ENCODE data around the gene EFNA3. TPM values are rescaled to one million over a fixed set of nuclear protein-coding genes. Genes with fewer than 3 reads are reported as not detected.

The EFNA3 gene
- total and polyA plus RNA-seq, 2 experiments from 2014 or later, result 5.5 to 13.1 TPM

DNA sequence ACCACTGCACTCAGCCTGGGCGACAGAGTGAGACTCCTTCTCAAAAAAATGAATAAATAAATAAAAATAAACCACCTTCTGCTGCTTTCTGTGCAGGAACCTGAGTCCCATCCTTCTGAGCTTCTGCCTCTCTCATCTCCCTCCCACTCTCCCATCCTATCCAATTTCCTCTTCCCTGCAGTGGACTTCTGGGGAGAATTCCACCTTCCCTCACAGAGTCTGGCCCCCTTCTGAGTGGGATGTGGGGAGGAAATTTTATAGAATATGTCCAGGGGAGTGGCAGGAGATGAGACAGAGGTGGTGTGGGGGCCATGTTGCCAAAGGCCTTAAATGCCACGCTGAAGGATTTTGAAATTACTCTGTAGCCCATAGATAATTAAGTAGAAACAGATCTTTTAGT lies 43.7 kb downstream of the EFNA3 start:
- no peak overlapping the region for H3K4me3 ChIP-seq
- DNase-seq (ENCODE audit: low spot score), result no peak
- no peaks in the 10 kb centered on the region for H3K79me2 ChIP-seq
- H3K27me3 ChIP-seq, result no peaks in the 10 kb centered on the region
- TF ChIP-seq EZH2phosphoT487 (IDR thresholded peaks at IDR 0.05; ENCODE audit: low read depth, severe bottlenecking, unreplicated experiment), result no peak
- TF ChIP-seq, protein P1, sequence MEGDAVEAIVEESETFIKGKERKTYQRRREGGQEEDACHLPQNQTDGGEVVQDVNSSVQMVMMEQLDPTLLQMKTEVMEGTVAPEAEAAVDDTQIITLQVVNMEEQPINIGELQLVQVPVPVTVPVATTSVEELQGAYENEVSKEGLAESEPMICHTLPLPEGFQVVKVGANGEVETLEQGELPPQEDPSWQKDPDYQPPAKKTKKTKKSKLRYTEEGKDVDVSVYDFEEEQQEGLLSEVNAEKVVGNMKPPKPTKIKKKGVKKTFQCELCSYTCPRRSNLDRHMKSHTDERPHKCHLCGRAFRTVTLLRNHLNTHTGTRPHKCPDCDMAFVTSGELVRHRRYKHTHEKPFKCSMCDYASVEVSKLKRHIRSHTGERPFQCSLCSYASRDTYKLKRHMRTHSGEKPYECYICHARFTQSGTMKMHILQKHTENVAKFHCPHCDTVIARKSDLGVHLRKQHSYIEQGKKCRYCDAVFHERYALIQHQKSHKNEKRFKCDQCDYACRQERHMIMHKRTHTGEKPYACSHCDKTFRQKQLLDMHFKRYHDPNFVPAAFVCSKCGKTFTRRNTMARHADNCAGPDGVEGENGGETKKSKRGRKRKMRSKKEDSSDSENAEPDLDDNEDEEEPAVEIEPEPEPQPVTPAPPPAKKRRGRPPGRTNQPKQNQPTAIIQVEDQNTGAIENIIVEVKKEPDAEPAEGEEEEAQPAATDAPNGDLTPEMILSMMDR (IDR thresholded peaks at IDR 0.05; ENCODE audit: poor library complexity), result no peak
- TF ChIP-seq EZH2 (IDR thresholded peaks at IDR 0.05; ENCODE audit: borderline replicate concordance), result no peak
- H3K4me2 ChIP-seq, result no peak overlapping the region
- no peak overlapping the region for H3K27ac ChIP-seq
- 94% methylated on average over 2 of the region's 2 CpGs for WGBS (ENCODE audit: low lambda C conversion rate, missing lambda C conversion rate)
- no peak overlapping the region for H2AFZ ChIP-seq
- H4K20me1 ChIP-seq (ENCODE audit: insufficient read depth, poor library complexity, severe bottlenecking), result no peaks in the 10 kb centered on the region
- H3K9me3 ChIP-seq (ENCODE audit: low read depth), result no peaks in the 10 kb centered on the region
- no peaks in the 10 kb centered on the region for H3K9me2 ChIP-seq (replicated peaks; ENCODE audit: insufficient read depth)
- no peaks in the 10 kb centered on the region for H3K36me3 ChIP-seq (replicated peaks; ENCODE audit: insufficient read depth, low read depth)
- peaks cover 41% of the 10 kb centered on the region for H3K4me1 ChIP-seq (ENCODE audit: insufficient read depth)

DNA sequence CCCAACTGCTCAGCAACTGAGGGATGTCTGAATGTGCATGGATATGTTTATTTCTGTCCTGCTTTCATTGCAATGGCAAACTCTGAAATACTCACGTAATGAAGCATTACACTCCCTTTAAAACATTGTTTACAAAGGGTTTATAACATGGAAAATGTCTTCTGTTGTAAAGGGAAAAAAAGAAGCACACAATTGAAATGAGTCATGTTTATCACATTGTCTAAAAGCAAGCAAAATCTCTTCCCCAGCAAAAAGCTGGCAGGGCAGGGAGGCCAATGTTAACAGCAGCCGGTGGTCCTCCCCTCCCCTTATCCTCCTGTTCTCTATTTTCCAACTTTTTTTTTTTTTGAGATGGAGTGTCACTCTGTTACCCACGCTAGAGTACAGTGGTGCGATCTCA lies 45.2 kb downstream of the EFNA3 start:
- no peaks in the 10 kb centered on the region for H4K20me1 ChIP-seq (ENCODE audit: insufficient read depth, poor library complexity, severe bottlenecking)
- H3K9me3 ChIP-seq (ENCODE audit: low read depth), result no peaks in the 10 kb centered on the region
- peaks cover 10% of the 10 kb centered on the region for H3K79me2 ChIP-seq
- TF ChIP-seq EZH2 (IDR thresholded peaks at IDR 0.05; ENCODE audit: borderline replicate concordance) (no peak), EZH2phosphoT487 (IDR thresholded peaks at IDR 0.05; ENCODE audit: low read depth, severe bottlenecking, unreplicated experiment) (no peak)
- TF ChIP-seq, protein P1 (IDR thresholded peaks at IDR 0.05; ENCODE audit: poor library complexity), result no peak
- no peak overlapping the region for H2AFZ ChIP-seq
- DNase-seq (ENCODE audit: low spot score), result peak; percentile 50
- no peaks in the 10 kb centered on the region for H3K27me3 ChIP-seq
- no peaks in the 10 kb centered on the region for H3K36me3 ChIP-seq (replicated peaks; ENCODE audit: insufficient read depth, low read depth)
- no peak overlapping the region for H3K4me3 ChIP-seq
- WGBS (ENCODE audit: low lambda C conversion rate, missing lambda C conversion rate), result 46% methylated on average over 4 of the region's 4 CpGs
- H3K27ac ChIP-seq, result peak overlapping the region; percentile 97
- peaks cover 41% of the 10 kb centered on the region for H3K4me1 ChIP-seq (ENCODE audit: insufficient read depth)
- peak overlapping the region; percentile 3 for H3K4me2 ChIP-seq
- no peaks in the 10 kb centered on the region for H3K9me2 ChIP-seq (replicated peaks; ENCODE audit: insufficient read depth)

DNA sequence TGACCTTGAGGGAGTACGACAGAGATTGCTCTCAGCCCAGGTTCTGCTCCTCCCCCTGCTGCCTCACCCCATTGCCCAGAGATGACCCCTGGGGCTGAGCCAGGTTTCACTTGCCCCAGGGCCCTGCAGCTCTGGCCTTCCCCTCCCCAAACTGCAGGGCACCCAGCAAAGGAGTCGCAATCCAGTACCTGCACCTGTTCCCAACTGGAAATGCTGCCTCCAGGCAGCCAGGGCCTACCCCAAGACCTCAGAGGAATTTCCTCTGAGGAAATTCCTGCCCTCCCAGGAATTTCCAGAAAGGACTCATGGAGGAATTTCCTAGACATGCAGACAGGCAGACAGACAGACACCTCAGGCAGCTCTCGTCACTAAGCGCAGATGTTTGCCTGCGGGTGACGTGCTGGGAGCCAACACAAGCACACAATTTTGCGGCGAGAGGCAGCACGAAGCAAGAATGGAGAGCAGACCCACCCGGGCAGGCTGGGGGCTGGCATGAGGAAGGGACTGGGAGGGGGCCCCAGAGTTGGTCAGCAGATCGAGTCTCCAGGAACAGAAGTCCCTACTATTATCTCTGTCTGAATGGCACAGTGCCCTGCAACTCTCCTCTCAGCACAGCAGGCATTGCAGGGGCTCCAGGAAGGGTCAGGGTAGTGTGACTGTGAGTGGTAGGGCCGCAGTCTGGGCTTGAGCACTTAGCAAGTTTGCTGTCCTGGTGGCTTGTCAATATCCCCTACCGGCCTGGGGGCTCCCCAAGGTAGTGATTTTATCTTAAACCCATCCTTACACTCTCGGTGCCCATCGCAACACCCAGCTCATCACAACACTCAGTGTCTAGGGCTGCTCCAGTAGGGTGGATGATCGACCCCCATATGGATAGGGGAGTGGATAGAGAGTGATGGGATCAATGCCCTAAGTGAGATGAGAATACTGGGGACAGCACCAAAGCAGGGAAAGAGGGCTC lies 46.1 kb downstream of the EFNA3 start:
- 72% methylated on average over 16 of the region's 16 CpGs for WGBS (ENCODE audit: low lambda C conversion rate, missing lambda C conversion rate)
- no peaks in the 10 kb centered on the region for H3K9me3 ChIP-seq (ENCODE audit: low read depth)
- no peak for DNase-seq (ENCODE audit: low spot score)
- TF ChIP-seq EZH2 (IDR thresholded peaks at IDR 0.05; ENCODE audit: borderline replicate concordance) (no peak), EZH2phosphoT487 (IDR thresholded peaks at IDR 0.05; ENCODE audit: low read depth, severe bottlenecking, unreplicated experiment) (no peak)
- TF ChIP-seq, protein P1 (IDR thresholded peaks at IDR 0.05; ENCODE audit: poor library complexity), result no peak
- H3K9me2 ChIP-seq (replicated peaks; ENCODE audit: insufficient read depth), result no peaks in the 10 kb centered on the region
- no peak overlapping the region for H2AFZ ChIP-seq
- no peaks in the 10 kb centered on the region for H3K36me3 ChIP-seq (replicated peaks; ENCODE audit: insufficient read depth, low read depth)
- H3K27ac ChIP-seq, result peak overlapping the region; percentile 97
- H3K27me3 ChIP-seq, result no peaks in the 10 kb centered on the region
- peak overlapping the region; percentile 98 for H3K4me2 ChIP-seq
- no peaks in the 10 kb centered on the region for H4K20me1 ChIP-seq (ENCODE audit: insufficient read depth, poor library complexity, severe bottlenecking)
- H3K79me2 ChIP-seq, result peaks cover 20% of the 10 kb centered on the region
- peaks cover 41% of the 10 kb centered on the region for H3K4me1 ChIP-seq (ENCODE audit: insufficient read depth)
- no peak overlapping the region for H3K4me3 ChIP-seq
